Measurements from ENCODE around the gene PER3.

GRCh38 chr1:7857985-7858384 lies 73.9 kb downstream of the PER3 start:
- TF ChIP-seq EZH2phosphoT487 (IDR thresholded peaks at IDR 0.05; ENCODE audit: borderline replicate concordance) (no peak), CTCF (conservative IDR thresholded peaks at IDR 0.05; ENCODE audit: low read length) (no peak)
